ENCODE measurements around the gene CEP44. TPM values are rescaled to one million over a fixed set of nuclear protein-coding genes. Genes with fewer than 3 reads are reported as not detected.
"Not testable (repeated sequence)": the region's sequence is repeated elsewhere in the genome, so short reads cannot be mapped to it uniquely, and the experiment has no call there.

CEP44 gene
- total RNA-seq, 1 experiment from 2014 or later, result 15.3 TPM

GRCh38 chr4:174377613-174378012 lies 93.9 kb downstream of the CEP44 start:
- POLR2A ChIA-PET, result no interaction called here
- DNase-seq (ENCODE audit: unreplicated experiment), result no peak
- no peak for TF ChIP-seq CTCF (IDR thresholded peaks at IDR 0.05; ENCODE audit: unreplicated experiment)
- BruUV-seq (replicated peaks), result no TSS peak
- Mint-ChIP-seq H3K27ac (ENCODE audit: low read depth, unreplicated experiment) (no peak overlapping the region), H3K9me3 (ENCODE audit: unreplicated experiment) (no peaks in the 10 kb centered on the region), H3K36me3 (ENCODE audit: insufficient read depth, unreplicated experiment) (no peaks in the 10 kb centered on the region), H3K4me1 (ENCODE audit: insufficient read depth, unreplicated experiment) (no peaks in the 10 kb centered on the region), H3K27me3 (ENCODE audit: insufficient read depth, unreplicated experiment) (no peaks in the 10 kb centered on the region), H3K4me3 (ENCODE audit: unreplicated experiment) (no peak overlapping the region)
- CTCF ChIA-PET, result interaction anchor here (0.5 kb wide), 1 partner anchor 507 kb away, joined by 3 read pairs; no protein-coding TSS in a partner anchor
- intact Hi-C loops (cut with micrococcal nuclease), result no loop called here

GRCh38 chr4:174378951-174379350 lies 95.2 kb downstream of the CEP44 start:
- CTCF ChIA-PET, result interaction anchor here (0.7 kb wide), 1 partner anchor 1081 kb away, joined by 3 read pairs; no protein-coding TSS in a partner anchor
- POLR2A ChIA-PET, result no interaction called here
- Mint-ChIP-seq H3K4me3 (ENCODE audit: unreplicated experiment) (no peak overlapping the region), H3K27ac (ENCODE audit: low read depth, unreplicated experiment) (no peak overlapping the region), H3K27me3 (ENCODE audit: insufficient read depth, unreplicated experiment) (no peaks in the 10 kb centered on the region), H3K36me3 (ENCODE audit: insufficient read depth, unreplicated experiment) (no peaks in the 10 kb centered on the region), H3K9me3 (ENCODE audit: unreplicated experiment) (no peaks in the 10 kb centered on the region), H3K4me1 (ENCODE audit: insufficient read depth, unreplicated experiment) (no peaks in the 10 kb centered on the region)
- no peak for DNase-seq (ENCODE audit: unreplicated experiment)
- BruUV-seq (replicated peaks), result no TSS peak
- intact Hi-C loops (cut with micrococcal nuclease), result no loop called here
- no peak for TF ChIP-seq CTCF (IDR thresholded peaks at IDR 0.05; ENCODE audit: unreplicated experiment)

- H3K36me3 Mint-ChIP-seq (ENCODE audit: insufficient read depth, unreplicated experiment); intact Hi-C loops (cut with micrococcal nuclease); H3K27ac Mint-ChIP-seq (ENCODE audit: low read depth, unreplicated experiment); H3K4me1 Mint-ChIP-seq (ENCODE audit: insufficient read depth, unreplicated experiment); H3K9me3 Mint-ChIP-seq (ENCODE audit: unreplicated experiment); H3K4me3 Mint-ChIP-seq (ENCODE audit: unreplicated experiment); POLR2A ChIA-PET; H3K27me3 Mint-ChIP-seq (ENCODE audit: insufficient read depth, unreplicated experiment); DNase-seq (ENCODE audit: unreplicated experiment); BruUV-seq (replicated peaks); CTCF ChIA-PET: not testable (repeated sequence)
These were observed 96.5 kb downstream of the CEP44 start for GRCh38 chr4:174380206-174380605.

- no peak overlapping the region for H3K4me3 Mint-ChIP-seq (ENCODE audit: unreplicated experiment)
- POLR2A ChIA-PET, result interaction anchor here (1.0 kb wide), 1 partner anchor 8 kb away, joined by 5 read pairs; no protein-coding TSS in a partner anchor
- BruUV-seq (replicated peaks), result no TSS peak
- H3K36me3 Mint-ChIP-seq (ENCODE audit: insufficient read depth, unreplicated experiment), result no peaks in the 10 kb centered on the region
- no peak for DNase-seq (ENCODE audit: unreplicated experiment)
- intact Hi-C loops (cut with micrococcal nuclease), result no loop called here
- no peaks in the 10 kb centered on the region for H3K27me3 Mint-ChIP-seq (ENCODE audit: insufficient read depth, unreplicated experiment)
- no peak for TF ChIP-seq CTCF (IDR thresholded peaks at IDR 0.05; ENCODE audit: unreplicated experiment)
- CTCF ChIA-PET, result no interaction called here
- H3K27ac Mint-ChIP-seq (ENCODE audit: low read depth, unreplicated experiment), result no peak overlapping the region
- H3K9me3 Mint-ChIP-seq (ENCODE audit: unreplicated experiment), result no peaks in the 10 kb centered on the region
- no peaks in the 10 kb centered on the region for H3K4me1 Mint-ChIP-seq (ENCODE audit: insufficient read depth, unreplicated experiment)
These were observed 97.2 kb downstream of the CEP44 start for GRCh38 chr4:174380699-174381439.

Data from MCF 10A (cell line).